ENCODE results near the gene ZCCHC17.
A peak's percentile ranks its signal among the peaks of the same experiment; 100 is the strongest.

Gene ZCCHC17

GRCh38 chr1:31373056-31373896, 76.4 kb downstream of the ZCCHC17 start, which contains the start of gene FABP3:
FABP3 (minus strand) TSS chr1:31373076; CDS start chr1:31373014, 62 bp downstream.
- Histone ChIP-seq H4K8ac (ENCODE audit: low read length) (peak within 1 kb of the TSS; percentile 82), H3K4ac (ENCODE audit: low read depth in 1 of 2, low read length in 2 of 2) (peak within 1 kb of the TSS; percentile 7 to 80), H2BK120ac (ENCODE audit: low read depth, low read length) (peak within 1 kb of the TSS; percentile 69), H3K27ac (ENCODE audit: low read length, poor library complexity, severe bottlenecking) (peak within 1 kb of the TSS; percentile 67), H4K91ac (ENCODE audit: low read length) (peak within 1 kb of the TSS; percentile 34), H3K4me2 (ENCODE audit: low read length, poor library complexity, severe bottlenecking) (peak within 1 kb of the TSS; percentile 64), H3K14ac (ENCODE audit: low read length in 2 of 2) (peak within 1 kb of the TSS in 1 of 2 experiments; percentile 84), H2AFZ (ENCODE audit: low read depth, low read length) (peak within 1 kb of the TSS; percentile 87), H3K9me3 (ENCODE audit: control insufficient read depth, low read length) (no peaks in the 10 kb centered on the region), H2BK12ac (ENCODE audit: low read length in 2 of 2) (peak within 1 kb of the TSS in 1 of 2 experiments; percentile 94), H3K79me1 (replicated peaks; ENCODE audit: low read length, poor library complexity, severe bottlenecking) (no peaks in the 10 kb centered on the region), H3K36me3 (ENCODE audit: control insufficient read depth in 1 of 2, insufficient read depth in 2 of 2, low read depth in 1 of 2, low read length in 2 of 2) (peaks cover 4 to 14% of the 10 kb centered on the region in 2 experiments), H3K4me3 (ENCODE audit: insufficient read depth in 1 of 2, low read depth in 1 of 2, low read length in 2 of 2) (peak within 1 kb of the TSS; percentile 44 to 78), H3K18ac (ENCODE audit: low read depth in 1 of 2, low read length in 2 of 2) (peak within 1 kb of the TSS; percentile 89 to 93), H3K9ac (ENCODE audit: low read length) (peak within 1 kb of the TSS; percentile 85), H3K23ac (ENCODE audit: low read length in 2 of 2) (peak within 1 kb of the TSS in 1 of 2 experiments; percentile 36), H2AK5ac (ENCODE audit: low read length, severe bottlenecking) (peak within 1 kb of the TSS; percentile 86), H2BK5ac (ENCODE audit: low read depth, low read length, poor library complexity, severe bottlenecking) (no peak within 1 kb of the TSS), H3K27me3 (ENCODE audit: control insufficient read depth in 1 of 2, insufficient read depth in 1 of 2, low read length in 2 of 2) (no peaks in the 10 kb centered on the region), H2BK15ac (ENCODE audit: low read depth, poor library complexity, severe bottlenecking) (peak within 1 kb of the TSS; percentile 93), H3K4me1 (ENCODE audit: control insufficient read depth, insufficient read depth, low read depth, low read length) (peaks cover 32% of the 10 kb centered on the region)
- DNase-seq, result peak; percentile 82
- WGBS, result 2% methylated on average over 44 of the region's 44 CpGs

DNA sequence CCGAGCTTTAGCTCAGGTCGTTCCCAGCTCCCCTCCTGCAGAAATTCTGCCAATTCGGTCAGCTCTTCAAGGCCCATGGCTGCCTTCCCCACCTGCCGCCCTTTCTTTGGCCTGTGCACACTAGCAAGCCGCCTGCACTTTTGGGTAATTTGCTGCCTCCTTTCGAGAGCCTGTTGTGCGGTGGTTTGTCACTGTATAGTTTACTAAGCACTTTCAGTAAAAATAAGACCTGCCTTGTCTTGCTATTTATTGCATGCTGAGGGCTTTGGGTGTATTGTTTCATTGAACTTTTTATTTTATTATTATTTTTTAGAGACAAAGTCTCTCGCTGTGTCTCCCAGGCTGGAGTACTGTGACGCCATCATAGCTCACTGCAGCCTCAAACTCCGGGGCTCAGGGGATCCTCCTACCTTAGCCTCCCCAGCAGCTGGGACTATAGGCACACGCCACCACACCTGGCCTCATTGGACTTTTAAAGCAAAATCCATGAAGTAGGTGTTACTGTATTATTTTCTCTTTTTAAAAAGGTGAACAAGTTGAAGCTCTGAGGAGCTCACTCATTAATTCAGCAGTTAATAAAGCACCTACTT, 77.2 kb downstream of the ZCCHC17 start:
- Histone ChIP-seq H2BK12ac (ENCODE audit: low read length in 2 of 2) (peak overlapping the region in 1 of 2 experiments; percentile 94), H2BK5ac (ENCODE audit: low read depth, low read length, poor library complexity, severe bottlenecking) (no peak overlapping the region), H3K36me3 (ENCODE audit: control insufficient read depth in 1 of 2, insufficient read depth in 2 of 2, low read depth in 1 of 2, low read length in 2 of 2) (peaks cover 0 to 7% of the 10 kb centered on the region in 2 experiments), H3K4me3 (ENCODE audit: insufficient read depth in 1 of 2, low read depth in 1 of 2, low read length in 2 of 2) (peak overlapping the region; percentile 44 to 53), H3K4me1 (ENCODE audit: control insufficient read depth, insufficient read depth, low read depth, low read length) (peaks cover 32% of the 10 kb centered on the region), H3K9ac (ENCODE audit: low read length) (peak overlapping the region; percentile 85), H3K27me3 (ENCODE audit: control insufficient read depth in 1 of 2, insufficient read depth in 1 of 2, low read length in 2 of 2) (no peaks in the 10 kb centered on the region), H3K79me1 (replicated peaks; ENCODE audit: low read length, poor library complexity, severe bottlenecking) (no peaks in the 10 kb centered on the region), H3K9me3 (ENCODE audit: control insufficient read depth, low read length) (no peaks in the 10 kb centered on the region), H3K4ac (ENCODE audit: low read depth in 1 of 2, low read length in 2 of 2) (peak overlapping the region in 1 of 2 experiments; percentile 80), H3K23ac (ENCODE audit: low read length in 2 of 2) (peak overlapping the region in 1 of 2 experiments; percentile 36), H3K4me2 (ENCODE audit: low read length, poor library complexity, severe bottlenecking) (peak overlapping the region; percentile 64), H2BK15ac (ENCODE audit: low read depth, poor library complexity, severe bottlenecking) (no peak overlapping the region), H3K18ac (ENCODE audit: low read depth in 1 of 2, low read length in 2 of 2) (peak overlapping the region in 1 of 2 experiments; percentile 78), H2AFZ (ENCODE audit: low read depth, low read length) (peak overlapping the region; percentile 49), H3K27ac (ENCODE audit: low read length, poor library complexity, severe bottlenecking) (peak overlapping the region; percentile 67), H4K91ac (ENCODE audit: low read length) (no peak overlapping the region), H4K8ac (ENCODE audit: low read length) (peak overlapping the region; percentile 58), H3K14ac (ENCODE audit: low read length in 2 of 2) (no peak overlapping the region), H2BK120ac (ENCODE audit: low read depth, low read length) (no peak overlapping the region), H2AK5ac (ENCODE audit: low read length, severe bottlenecking) (peak overlapping the region; percentile 59)
- 47% methylated on average over 8 of the region's 11 CpGs for WGBS
- no peak for DNase-seq

- H3K18ac ChIP-seq (ENCODE audit: low read depth in 1 of 2, low read length in 2 of 2), result peak overlapping the region; percentile 14 to 18
- H4K8ac ChIP-seq (ENCODE audit: low read length), result peak overlapping the region; percentile 27
- H3K4me2 ChIP-seq (ENCODE audit: low read length, poor library complexity, severe bottlenecking), result no peak overlapping the region
- 96% methylated on average over 7 of the region's 7 CpGs for WGBS
- no peak overlapping the region for H3K4ac ChIP-seq (ENCODE audit: low read depth in 1 of 2, low read length in 2 of 2)
- H2BK120ac ChIP-seq (ENCODE audit: low read depth, low read length), result no peak overlapping the region
- peak overlapping the region; percentile 34 for H4K91ac ChIP-seq (ENCODE audit: low read length)
- H3K27me3 ChIP-seq (ENCODE audit: control insufficient read depth in 1 of 2, insufficient read depth in 1 of 2, low read length in 2 of 2), result no peaks in the 10 kb centered on the region
- no peak overlapping the region for H3K27ac ChIP-seq (ENCODE audit: low read length, poor library complexity, severe bottlenecking)
- no peak overlapping the region for H3K4me3 ChIP-seq (ENCODE audit: insufficient read depth in 1 of 2, low read depth in 1 of 2, low read length in 2 of 2)
- no peak overlapping the region for H2BK5ac ChIP-seq (ENCODE audit: low read depth, low read length, poor library complexity, severe bottlenecking)
- peaks cover 0 to 4% of the 10 kb centered on the region in 2 experiments for H3K36me3 ChIP-seq (ENCODE audit: control insufficient read depth in 1 of 2, insufficient read depth in 2 of 2, low read depth in 1 of 2, low read length in 2 of 2)
- peak overlapping the region; percentile 21 to 65 for H2BK12ac ChIP-seq (ENCODE audit: low read length in 2 of 2)
- peak overlapping the region; percentile 59 for H2AK5ac ChIP-seq (ENCODE audit: low read length, severe bottlenecking)
- peaks cover 32% of the 10 kb centered on the region for H3K4me1 ChIP-seq (ENCODE audit: control insufficient read depth, insufficient read depth, low read depth, low read length)
- no peaks in the 10 kb centered on the region for H3K79me1 ChIP-seq (replicated peaks; ENCODE audit: low read length, poor library complexity, severe bottlenecking)
- DNase-seq, result no peak
- H2BK15ac ChIP-seq (ENCODE audit: low read depth, poor library complexity, severe bottlenecking), result no peak overlapping the region
- no peak overlapping the region for H2AFZ ChIP-seq (ENCODE audit: low read depth, low read length)
- H3K9me3 ChIP-seq (ENCODE audit: control insufficient read depth, low read length), result no peaks in the 10 kb centered on the region
- H3K23ac ChIP-seq (ENCODE audit: low read length in 2 of 2), result no peak overlapping the region
- peak overlapping the region; percentile 85 for H3K9ac ChIP-seq (ENCODE audit: low read length)
- no peak overlapping the region for H3K14ac ChIP-seq (ENCODE audit: low read length in 2 of 2)
These were observed 77.8 kb downstream of the ZCCHC17 start for GRCh38 chr1:31374511-31375196.

All from mesenchymal stem cell (in vitro differentiated cells and primary cell).